Keratinocyte (primary cell): ENCODE measurements around the gene TMEM229B. TPM values are rescaled to one million over a fixed set of nuclear protein-coding genes. Genes with fewer than 3 reads are reported as not detected.

Experiments used
- DNase-seq: peaks from one replicate; pipeline ENCODE4 v3.0.0-alpha.2; 2011; ENCODE audit warnings: low read depth, missing footprints, low spot score
- FAIRE-seq: peaks from 2 replicates; lab custom pipeline; 2011; peaks lifted over from hg19 to GRCh38; lab: Jason Lieb, UNC
- H2AFZ ChIP-seq: 2 replicates; pipeline ENCODE4 v1.6.0; 2012; ENCODE audit warnings: low read length, control low read depth, inconsistent platforms; ENCODE audit not compliant: control insufficient read depth
- H3K27ac ChIP-seq: 2 replicates; pipeline ENCODE4 v1.5.1; 2011; ENCODE audit warnings: low read length; ENCODE audit not compliant: control insufficient read depth, insufficient read depth
- H3K27me3 ChIP-seq: 3 replicates; pipeline ENCODE4 v1.6.0; 2011; ENCODE audit warnings: low read length; ENCODE audit not compliant: control insufficient read depth, insufficient read depth; ENCODE audit errors: extremely low read depth
- H3K36me3 ChIP-seq, 2 experiments: 2 replicates in 1 of 2; 3 replicates in 1 of 2; pipeline ENCODE4 v1.5.1; 2011; ENCODE audit warnings: low read length in 2 of 2, mild to moderate bottlenecking in 1 of 2; ENCODE audit not compliant: control insufficient read depth in 2 of 2, insufficient read depth in 2 of 2; ENCODE audit errors: extremely low read depth in 1 of 2
- H3K4me1 ChIP-seq: 3 replicates; pipeline ENCODE4 v1.5.1; 2011; ENCODE audit warnings: low read length; ENCODE audit not compliant: control insufficient read depth, insufficient read depth; ENCODE audit errors: extremely low read depth
- H3K4me2 ChIP-seq: 3 replicates; pipeline ENCODE4 v1.6.0; 2011; ENCODE audit warnings: low read depth, low read length; ENCODE audit not compliant: control insufficient read depth, insufficient read depth; ENCODE audit errors: extremely low read depth
- H3K4me3 ChIP-seq, 3 experiments: fragments of 200-600 bp in 1 of 3; sonication (generic) in 1 of 3; 2 replicates in 2 of 3; 3 replicates in 1 of 3; pipeline ENCODE4 v1.5.1; 2011 to 2016; ENCODE audit warnings: low read length in 3 of 3, mild to moderate bottlenecking in 3 of 3, control low read depth in 2 of 3, inconsistent platforms in 1 of 3, low read depth in 1 of 3, mixed read lengths in 1 of 3, mixed run types in 1 of 3, moderate library complexity in 1 of 3; ENCODE audit not compliant: control insufficient read depth in 2 of 3, insufficient read depth in 2 of 3; ENCODE audit errors: extremely low read depth in 1 of 3
- H3K79me2 ChIP-seq: 2 replicates; pipeline ENCODE4 v1.6.0; 2012; ENCODE audit warnings: low read length; ENCODE audit not compliant: control insufficient read depth, insufficient read depth
- H3K9ac ChIP-seq: 3 replicates; pipeline ENCODE4 v1.6.0; 2011; ENCODE audit warnings: low read length; ENCODE audit not compliant: control insufficient read depth, insufficient read depth; ENCODE audit errors: extremely low read depth
- H3K9me1 ChIP-seq: 3 replicates; pipeline ENCODE4 v1.6.0; 2011; ENCODE audit warnings: low read length; ENCODE audit not compliant: control insufficient read depth, insufficient read depth; ENCODE audit errors: extremely low read depth
- H3K9me3 ChIP-seq: 2 replicates; pipeline ENCODE4 v1.5.1; 2012; ENCODE audit warnings: low read depth, low read length; ENCODE audit not compliant: control insufficient read depth
- H4K20me1 ChIP-seq: 3 replicates; pipeline ENCODE4 v1.6.0; 2011; ENCODE audit warnings: low read length; ENCODE audit not compliant: control insufficient read depth, insufficient read depth; ENCODE audit errors: extremely low read depth
- EZH2 ChIP-seq: IDR thresholded peaks from one replicate; pipeline ENCODE4 v1.6.1; 2012; ENCODE audit warnings: inconsistent platforms, mild to moderate bottlenecking, low read length, moderate library complexity
- dilution Hi-C: fragments of 300-500 bp; cut with MboI; formaldehyde crosslinking; loops from one replicate; pipeline ENCODE4 v1.7.0; 2020; ENCODE audit warnings: low sequenced_read_pairs; ENCODE audit not compliant: extremely low pct_ligation_motif_present
- polyA plus RNA-seq, 5 experiments: library from polyadenylated mRNA; depleted of rRNA in 3 of 5; stranded (reverse) in 3 of 5; stranded (forward) in 1 of 5; unstranded in 1 of 5; fragments of >200 nt; gene quantifications; 1 replicate in 1 of 5; 2 replicates in 3 of 5; 3 replicates in 1 of 5; pipeline versions ENCODE4 v1.2.1 to v1.2.3, GENCODE V29; 2011 to 2012; ENCODE audit warnings: missing spikeins in 2 of 5, low read depth in 1 of 5, low replicate concordance in 1 of 5
- TF ChIP-seq, protein P1 (sequence below), 3 experiments: IDR thresholded peaks in 1 of 3; conservative IDR thresholded peaks in 1 of 3; optimal IDR thresholded peaks in 1 of 3; 2 replicates in 2 of 3; 3 replicates in 1 of 3; pipeline versions ENCODE3 to v1.5.1; 2011; ENCODE audit warnings: low read length in 3 of 3, mild to moderate bottlenecking in 3 of 3, moderate library complexity in 2 of 3, control low read depth in 1 of 3, inconsistent platforms in 1 of 3; ENCODE audit not compliant: insufficient read depth in 2 of 3; ENCODE audit errors: extremely low read depth in 1 of 3

Gene TMEM229B
- polyA plus RNA-seq, 1 donor (not counting 4 experiments of a cell fraction or from before 2014, with no cell fraction given) = 1.0 TPM

DNA sequence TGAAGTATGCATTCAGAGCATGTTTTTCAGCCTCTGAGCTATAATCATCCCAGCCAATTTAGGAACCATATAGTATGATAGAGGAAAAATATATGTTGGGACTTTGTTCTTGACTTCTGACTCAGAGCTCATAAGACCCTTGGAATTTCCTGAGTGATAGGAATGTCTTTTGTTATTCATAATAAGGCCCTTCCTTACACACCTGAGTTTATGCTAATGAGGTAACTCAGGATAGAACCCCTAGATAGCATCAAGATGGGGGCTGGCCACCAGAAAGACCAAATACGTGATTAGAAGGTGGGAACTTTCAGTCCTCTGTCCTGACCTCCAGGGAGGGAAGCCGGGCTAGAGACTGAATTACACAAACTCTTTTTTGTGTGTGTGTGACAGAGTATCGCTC, 44.1 kb downstream of the TMEM229B start:
- no peaks in the 10 kb centered on the region for H3K36me3 ChIP-seq
- no peaks in the 10 kb centered on the region for H4K20me1 ChIP-seq
- H3K4me3 ChIP-seq = peak overlapping the region in 2 of 3 experiments; percentile 25 to 39
- FAIRE-seq (no peak), DNase-seq (peak; percentile 63)
- H3K9me1 ChIP-seq = no peaks in the 10 kb centered on the region
- H3K9me3 ChIP-seq = no peaks in the 10 kb centered on the region
- H3K27me3 ChIP-seq = no peaks in the 10 kb centered on the region
- H3K4me1 ChIP-seq = peaks cover 57% of the 10 kb centered on the region
- no peaks in the 10 kb centered on the region for H3K79me2 ChIP-seq
- peak overlapping the region; percentile 36 for H3K9ac ChIP-seq
- peak overlapping the region; percentile 89 for H3K27ac ChIP-seq
- dilution Hi-C loops = no loop called here
- peak overlapping the region; percentile 17 for H2AFZ ChIP-seq
- TF ChIP-seq EZH2 = no peak
- H3K4me2 ChIP-seq = peak overlapping the region; percentile 84

DNA sequence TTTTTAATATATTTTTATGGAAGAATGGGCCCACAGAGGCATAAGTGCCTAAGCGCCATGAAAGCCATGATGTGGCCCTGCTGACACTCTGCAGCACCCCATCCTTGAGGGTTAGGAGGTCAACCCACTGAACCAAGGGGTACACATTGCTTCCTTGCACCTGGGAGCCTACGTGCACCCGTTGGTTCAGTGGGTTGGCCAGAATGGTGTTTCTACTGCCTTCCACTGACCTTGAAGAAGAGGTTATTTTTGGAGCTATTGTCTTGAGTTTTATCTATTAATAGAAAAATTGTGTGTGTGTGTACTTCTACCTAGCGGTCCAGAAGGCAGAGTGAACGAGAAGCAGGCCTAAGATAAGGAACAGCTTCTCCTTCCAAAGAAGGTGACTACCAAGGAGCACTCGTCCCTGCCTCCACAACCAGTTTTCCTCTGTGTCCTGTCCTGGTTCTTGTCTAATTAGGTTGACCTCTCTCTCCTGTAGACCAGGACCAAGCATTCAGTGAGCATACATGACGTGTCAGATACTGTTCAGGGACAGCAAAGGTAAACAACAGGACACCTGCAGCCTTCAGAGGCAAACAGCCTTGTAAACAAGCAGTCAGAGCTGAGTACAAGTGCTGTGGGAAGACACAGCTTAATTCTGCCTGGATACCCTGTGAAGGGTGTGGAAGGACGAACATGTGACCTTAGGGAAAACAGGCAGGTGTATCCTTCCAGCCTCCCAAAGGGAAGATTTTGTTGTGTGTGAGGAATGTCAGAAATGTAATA, 46.2 kb downstream of the TMEM229B start:
- Histone ChIP-seq H4K20me1 (no peaks in the 10 kb centered on the region), H3K9ac (no peak overlapping the region), H2AFZ (no peak overlapping the region), H3K4me2 (no peak overlapping the region), H3K79me2 (no peaks in the 10 kb centered on the region), H3K9me1 (no peaks in the 10 kb centered on the region), H3K4me1 (peaks cover 57% of the 10 kb centered on the region), H3K9me3 (no peaks in the 10 kb centered on the region), H3K27me3 (no peaks in the 10 kb centered on the region), H3K4me3 (no peak overlapping the region), H3K27ac (no peak overlapping the region), H3K36me3 (no peaks in the 10 kb centered on the region)
- no peak for FAIRE-seq
- TF ChIP-seq, protein P1, sequence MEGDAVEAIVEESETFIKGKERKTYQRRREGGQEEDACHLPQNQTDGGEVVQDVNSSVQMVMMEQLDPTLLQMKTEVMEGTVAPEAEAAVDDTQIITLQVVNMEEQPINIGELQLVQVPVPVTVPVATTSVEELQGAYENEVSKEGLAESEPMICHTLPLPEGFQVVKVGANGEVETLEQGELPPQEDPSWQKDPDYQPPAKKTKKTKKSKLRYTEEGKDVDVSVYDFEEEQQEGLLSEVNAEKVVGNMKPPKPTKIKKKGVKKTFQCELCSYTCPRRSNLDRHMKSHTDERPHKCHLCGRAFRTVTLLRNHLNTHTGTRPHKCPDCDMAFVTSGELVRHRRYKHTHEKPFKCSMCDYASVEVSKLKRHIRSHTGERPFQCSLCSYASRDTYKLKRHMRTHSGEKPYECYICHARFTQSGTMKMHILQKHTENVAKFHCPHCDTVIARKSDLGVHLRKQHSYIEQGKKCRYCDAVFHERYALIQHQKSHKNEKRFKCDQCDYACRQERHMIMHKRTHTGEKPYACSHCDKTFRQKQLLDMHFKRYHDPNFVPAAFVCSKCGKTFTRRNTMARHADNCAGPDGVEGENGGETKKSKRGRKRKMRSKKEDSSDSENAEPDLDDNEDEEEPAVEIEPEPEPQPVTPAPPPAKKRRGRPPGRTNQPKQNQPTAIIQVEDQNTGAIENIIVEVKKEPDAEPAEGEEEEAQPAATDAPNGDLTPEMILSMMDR (optimal IDR thresholded peaks at IDR 0.05 in 1 of 3, IDR thresholded peaks at IDR 0.05 in 1 of 3, conservative IDR thresholded peaks at IDR 0.05 in 1 of 3; ENCODE audit: extremely low read depth in 1 of 3, insufficient read depth in 2 of 3, low read length in 3 of 3) = no peak
- TF ChIP-seq EZH2 = no peak
- dilution Hi-C loops = no loop called here
- no peak for DNase-seq
